Naive B cell (primary cell): ENCODE results near the gene RAD51B. TPM values are rescaled to one million over a fixed set of nuclear protein-coding genes. Genes with fewer than 3 reads are reported as not detected.
"Not testable (repeated sequence)": the region's sequence is repeated elsewhere in the genome, so short reads cannot be mapped to it uniquely, and the experiment has no call there.

Experiments used
- ATAC-seq, 2 donors: fragments of 150-1000 bp; cut with Tn5 transposase; 2 replicates each; pipeline ENCODE4 v1.10.0; 2021; ENCODE audit warnings: low read depth in 2 of 2, mild to moderate bottlenecking in 2 of 2, moderate library complexity in 2 of 2
- DNase-seq: peaks from one replicate; pipeline ENCODE4 v3.0.0; 2022
- H3K27ac Mint-ChIP-seq, 6 donors: one replicate each; pipeline ENCODE4 v1.8.0; 2020 to 2022; ENCODE audit warnings: mild to moderate bottlenecking in 6 of 6, mixed read lengths in 6 of 6, moderate library complexity in 5 of 6, inconsistent platforms in 2 of 6
- H3K27me3 Mint-ChIP-seq, 3 donors: one replicate each; pipeline ENCODE4 v1.8.0; 2021 to 2022; ENCODE audit warnings: mixed read lengths in 3 of 3, mild to moderate bottlenecking in 1 of 3
- H3K36me3 Mint-ChIP-seq, 2 donors: one replicate each; pipeline ENCODE4 v1.8.0; 2020 to 2022; ENCODE audit warnings: mixed read lengths in 2 of 2, inconsistent platforms in 1 of 2, mild to moderate bottlenecking in 1 of 2
- H3K4me1 Mint-ChIP-seq, 3 donors: one replicate each; pipeline ENCODE4 v1.8.0; 2020 to 2022; ENCODE audit warnings: mixed read lengths in 3 of 3, inconsistent platforms in 1 of 3, mild to moderate bottlenecking in 1 of 3, moderate library complexity in 1 of 3
- H3K4me3 Mint-ChIP-seq, 8 donors: one replicate each; pipeline ENCODE4 v1.8.0; 2020 to 2022; ENCODE audit warnings: mild to moderate bottlenecking in 8 of 8, mixed read lengths in 8 of 8, moderate library complexity in 8 of 8, inconsistent platforms in 2 of 8
- H3K9me3 Mint-ChIP-seq, 7 donors: one replicate each; pipeline ENCODE4 v1.8.0; 2020 to 2022; ENCODE audit warnings: mixed read lengths in 7 of 7, mild to moderate bottlenecking in 5 of 7, inconsistent platforms in 2 of 7, moderate library complexity in 1 of 7
- polyA plus RNA-seq, 6 donors: library from polyadenylated mRNA; unstranded; fragments of 300-500 nt; fragmentation: Illumina TruSeq; gene quantifications; one replicate each; pipeline ENCODE4 v1.2.3, GENCODE V29; 2021; ENCODE audit warnings: low read depth in 6 of 6

Gene RAD51B
- polyA plus RNA-seq, 6 donors from 2014 or later, result 27.4 to 37.2 (median 31.8) TPM

GRCh38 chr14:68435631-68436030, 616.1 kb downstream of the RAD51B start:
- not testable (repeated sequence) for DNase-seq, H3K27me3 Mint-ChIP-seq, H3K4me3 Mint-ChIP-seq, ATAC-seq
- peaks cover 5 to 26% of the 10 kb centered on the region in 2 donors for H3K36me3 Mint-ChIP-seq
- peaks cover 19 to 46% (median 25%) of the 10 kb centered on the region in 3 donors for H3K4me1 Mint-ChIP-seq
- peaks cover 0 to 15% (median 8%) of the 10 kb centered on the region in 7 donors for H3K9me3 Mint-ChIP-seq
- peak overlapping the region in 1 of 6 donors; percentile 47 for H3K27ac Mint-ChIP-seq

GRCh38 chr14:68439676-68440075, 620.1 kb downstream of the RAD51B start:
- peaks cover 0 to 13% (median 6%) of the 10 kb centered on the region in 7 donors for H3K9me3 Mint-ChIP-seq
- no peaks in the 10 kb centered on the region for H3K27me3 Mint-ChIP-seq
- H3K27ac Mint-ChIP-seq, result peak overlapping the region in 1 of 6 donors; percentile 76
- DNase-seq (no peak), ATAC-seq (no peak)
- peaks cover 9 to 26% of the 10 kb centered on the region in 2 donors for H3K36me3 Mint-ChIP-seq
- peaks cover 29 to 36% (median 31%) of the 10 kb centered on the region in 3 donors for H3K4me1 Mint-ChIP-seq
- no peak overlapping the region for H3K4me3 Mint-ChIP-seq

GRCh38 chr14:68440820-68441219, 621.2 kb downstream of the RAD51B start:
- Mint-ChIP-seq H3K27ac (no peak overlapping the region), H3K36me3 (peaks cover 9 to 23% of the 10 kb centered on the region in 2 donors), H3K4me1 (peaks cover 28 to 35% (median 31%) of the 10 kb centered on the region in 3 donors), H3K4me3 (no peak overlapping the region), H3K9me3 (peaks cover 0 to 9% (median 2%) of the 10 kb centered on the region in 7 donors), H3K27me3 (no peaks in the 10 kb centered on the region)
- no peak for ATAC-seq
- no peak for DNase-seq

- ATAC-seq (no peak), DNase-seq (no peak)
- Mint-ChIP-seq H3K36me3 (peaks cover 9 to 16% of the 10 kb centered on the region in 2 donors), H3K4me1 (peaks cover 28 to 32% (median 31%) of the 10 kb centered on the region in 3 donors), H3K9me3 (peaks cover 0 to 8% (median 0%) of the 10 kb centered on the region in 7 donors), H3K4me3 (no peak overlapping the region), H3K27ac (peak overlapping the region in 1 of 6 donors; percentile 36), H3K27me3 (no peaks in the 10 kb centered on the region)
These were observed 622.0 kb downstream of the RAD51B start for GRCh38 chr14:68441542-68441941.

GRCh38 chr14:68442828-68443629, 623.5 kb downstream of the RAD51B start:
- H3K4me3 Mint-ChIP-seq, result no peak overlapping the region
- H3K4me1 Mint-ChIP-seq, result peaks cover 20 to 30% (median 24%) of the 10 kb centered on the region in 3 donors
- H3K9me3 Mint-ChIP-seq, result peaks cover 0 to 2% (median 0%) of the 10 kb centered on the region in 7 donors
- H3K27me3 Mint-ChIP-seq, result no peaks in the 10 kb centered on the region
- no peak for DNase-seq
- peaks cover 4 to 9% of the 10 kb centered on the region in 2 donors for H3K36me3 Mint-ChIP-seq
- no peak for ATAC-seq
- H3K27ac Mint-ChIP-seq, result no peak overlapping the region

GRCh38 chr14:68444449-68445168, 625.0 kb downstream of the RAD51B start:
- Mint-ChIP-seq H3K4me1 (peaks cover 18 to 37% (median 18%) of the 10 kb centered on the region in 3 donors), H3K9me3 (no peaks in the 10 kb centered on the region), H3K4me3 (peak overlapping the region in 1 of 8 donors; percentile 18), H3K27me3 (no peaks in the 10 kb centered on the region), H3K36me3 (peaks cover 0 to 5% of the 10 kb centered on the region in 2 donors), H3K27ac (peak overlapping the region in 4 of 6 donors; percentile 37 to 91 (median 56))
- ATAC-seq (no peak), DNase-seq (no peak)

- H3K4me3 Mint-ChIP-seq, result no peak overlapping the region
- H3K27ac Mint-ChIP-seq, result peak overlapping the region in 2 of 6 donors; percentile 42 to 63
- no peaks in the 10 kb centered on the region for H3K9me3 Mint-ChIP-seq
- peaks cover 14 to 39% (median 23%) of the 10 kb centered on the region in 3 donors for H3K4me1 Mint-ChIP-seq
- H3K36me3 Mint-ChIP-seq, result peaks cover 0 to 8% of the 10 kb centered on the region in 2 donors
- DNase-seq (no peak), ATAC-seq (no peak)
- no peaks in the 10 kb centered on the region for H3K27me3 Mint-ChIP-seq
These were observed 626.9 kb downstream of the RAD51B start for GRCh38 chr14:68446243-68447040.

GRCh38 chr14:68447581-68448251, 628.1 kb downstream of the RAD51B start:
- ATAC-seq (no peak), DNase-seq (no peak)
- Mint-ChIP-seq H3K9me3 (no peaks in the 10 kb centered on the region), H3K27me3 (no peaks in the 10 kb centered on the region), H3K36me3 (peaks cover 0 to 8% of the 10 kb centered on the region in 2 donors), H3K4me1 (peaks cover 8 to 36% (median 17%) of the 10 kb centered on the region in 3 donors), H3K4me3 (no peak overlapping the region), H3K27ac (peak overlapping the region in 3 of 6 donors; percentile 71 to 88 (median 72))

- Mint-ChIP-seq H3K9me3 (peaks cover 0 to 4% (median 0%) of the 10 kb centered on the region in 7 donors), H3K4me1 (peaks cover 8 to 36% (median 17%) of the 10 kb centered on the region in 3 donors), H3K36me3 (peaks cover under 1 to 8% of the 10 kb centered on the region in 2 donors), H3K27ac (peak overlapping the region in 1 of 6 donors; percentile 88), H3K27me3 (no peaks in the 10 kb centered on the region), H3K4me3 (no peak overlapping the region)
- ATAC-seq (no peak), DNase-seq (no peak)
These were observed 628.8 kb downstream of the RAD51B start for GRCh38 chr14:68448252-68448902.

GRCh38 chr14:68449561-68450181, 630.1 kb downstream of the RAD51B start:
- Mint-ChIP-seq H3K27ac (peak overlapping the region; percentile 15 to 93 (median 48)), H3K36me3 (peaks cover 6 to 13% of the 10 kb centered on the region in 2 donors), H3K4me3 (no peak overlapping the region), H3K27me3 (no peaks in the 10 kb centered on the region), H3K9me3 (peaks cover 0 to 13% (median 8%) of the 10 kb centered on the region in 7 donors), H3K4me1 (peaks cover 12 to 28% (median 14%) of the 10 kb centered on the region in 3 donors)
- ATAC-seq (no peak), DNase-seq (no peak)

- DNase-seq, result no peak
- Mint-ChIP-seq H3K9me3 (peaks cover 0 to 22% (median 16%) of the 10 kb centered on the region in 7 donors), H3K4me3 (no peak overlapping the region), H3K27ac (peak overlapping the region in 4 of 6 donors; percentile 24 to 86 (median 62)), H3K4me1 (peaks cover 12 to 24% (median 14%) of the 10 kb centered on the region in 3 donors), H3K27me3 (no peaks in the 10 kb centered on the region), H3K36me3 (peaks cover 13 to 20% of the 10 kb centered on the region in 2 donors)
- no peak for ATAC-seq
These were observed 631.0 kb downstream of the RAD51B start for GRCh38 chr14:68450391-68451120.
